ENCODE data around the gene B4GAT1.

Gene B4GAT1

GRCh38 chr11:66336234-66337102 lies 11.0 kb downstream of the B4GAT1 start, which contains the start of gene RIN1:
Gene RIN1 (minus strand): TSS chr11:66336434. CDS start chr11:66336402, 32 bp downstream.
- peak; percentile 95 for DNase-seq (ENCODE audit: low read depth)

- no peak for DNase-seq (ENCODE audit: low read depth)
These were observed 11.7 kb downstream of the B4GAT1 start for GRCh38 chr11:66335531-66336233.

GRCh38 chr11:66334605-66335442 lies 12.6 kb downstream of the B4GAT1 start:
- no peak for DNase-seq (ENCODE audit: low read depth)

- DNase-seq (ENCODE audit: low read depth): no peak
These were observed 13.4 kb downstream of the B4GAT1 start for GRCh38 chr11:66333896-66334604.

GRCh38 chr11:66333220-66333877 lies 14.1 kb downstream of the B4GAT1 start:
- no peak for DNase-seq (ENCODE audit: low read depth)

- no peak for DNase-seq (ENCODE audit: low read depth)
These were observed 14.8 kb downstream of the B4GAT1 start for GRCh38 chr11:66332371-66333219.

- DNase-seq (ENCODE audit: low read depth): no peak
These were observed 15.7 kb downstream of the B4GAT1 start for GRCh38 chr11:66331542-66332370.

GRCh38 chr11:66330931-66331330 lies 16.5 kb downstream of the B4GAT1 start:
- DNase-seq (ENCODE audit: low read depth): no peak

GRCh38 chr11:66329165-66329673 lies 18.2 kb downstream of the B4GAT1 start:
- DNase-seq (ENCODE audit: low read depth): no peak

GRCh38 chr11:66328302-66329144 lies 18.9 kb downstream of the B4GAT1 start:
- no peak for DNase-seq (ENCODE audit: low read depth)

- no peak for DNase-seq (ENCODE audit: low read depth)
These were observed 19.5 kb downstream of the B4GAT1 start for GRCh38 chr11:66328031-66328301.

- DNase-seq (ENCODE audit: low read depth): no peak
These were observed 20.0 kb downstream of the B4GAT1 start for GRCh38 chr11:66327171-66328030.

- no peak for DNase-seq (ENCODE audit: low read depth)
These were observed 20.9 kb downstream of the B4GAT1 start for GRCh38 chr11:66326261-66327111.

- DNase-seq (ENCODE audit: low read depth): no peak
These were observed 22.2 kb downstream of the B4GAT1 start for GRCh38 chr11:66325263-66325671.

- no peak for DNase-seq (ENCODE audit: low read depth)
These were observed 22.8 kb downstream of the B4GAT1 start for GRCh38 chr11:66324664-66325063.

GRCh38 chr11:66323684-66324083 lies 23.7 kb downstream of the B4GAT1 start:
- no peak for DNase-seq (ENCODE audit: low read depth)

Data from GM04503 (cell line).